K562 (cell line): ENCODE measurements around the gene QRICH1.

ENCODE experiments used
- CBFA2T3 ChIP-seq: fragments of 450-650 bp; IDR thresholded peaks from 2 replicates; pipeline ENCODE4 v1.6.1; 2017
- CEBPB ChIP-seq: fragments of 450-650 bp; IDR thresholded peaks from 2 replicates; pipeline ENCODE4 v1.6.1; 2016; ENCODE audit warnings: missing genetic modification characterization, missing compliant biosample characterization
- FOXM1 ChIP-seq, 2 experiments: fragments of 450-650 bp in 1 of 2; sonication (generic) in 1 of 2; formaldehyde crosslinking in 1 of 2; IDR thresholded peaks; 2 replicates each; pipeline versions ENCODE4 v1.6.1 to v1.9.0; 2017 to 2022; ENCODE audit warnings: low read depth in 2 of 2, mild to moderate bottlenecking in 2 of 2, missing genetic modification reagents in 1 of 2, moderate library complexity in 1 of 2
- MCM7 ChIP-seq, 2 experiments: fragments of 450-650 bp; IDR thresholded peaks; 2 replicates each; pipeline ENCODE4 v1.6.1; 2016 to 2018
- NFE2L1 ChIP-seq: fragments of 450-650 bp; IDR thresholded peaks from 2 replicates; pipeline ENCODE4 v1.6.1; 2016; ENCODE audit warnings: missing genetic modification characterization, low read depth, mild to moderate bottlenecking, missing compliant biosample characterization, moderate library complexity, borderline replicate concordance
- NRF1 ChIP-seq, 2 experiments: fragments of 450-650 bp; IDR thresholded peaks in 1 of 2; conservative IDR thresholded peaks in 1 of 2; 2 replicates each; pipeline ENCODE4 v1.6.1; 2014; ENCODE audit warnings: mild to moderate bottlenecking in 2 of 2
- PTBP1 ChIP-seq: fragments of 200-400 bp; formaldehyde crosslinking; IDR thresholded peaks from 2 replicates; pipeline ENCODE4 v1.6.1; 2017; ENCODE audit warnings: low read depth, low read length
- TAF1 ChIP-seq: IDR thresholded peaks from 2 replicates; pipeline ENCODE4 v1.6.1; 2011; ENCODE audit warnings: mild to moderate bottlenecking, low read length, moderate library complexity; ENCODE audit not compliant: insufficient read depth, control insufficient read depth, severe bottlenecking; ENCODE audit errors: extremely low read depth
- YY1 ChIP-seq, 3 experiments: IDR thresholded peaks; 2 replicates each; pipeline ENCODE4 v1.6.1; 2011; ENCODE audit warnings: low read length in 2 of 3, mild to moderate bottlenecking in 2 of 3, moderate library complexity in 2 of 3, borderline replicate concordance in 1 of 3, control low read depth in 1 of 3, low read depth in 1 of 3; ENCODE audit not compliant: insufficient read depth in 3 of 3, insufficient replicate concordance in 2 of 3, control insufficient read depth in 1 of 3, insufficient read length in 1 of 3; ENCODE audit errors: extremely low read depth in 1 of 3
- ZNF695 ChIP-seq: fragments of 450-650 bp; formaldehyde crosslinking; IDR thresholded peaks from 2 replicates; pipeline ENCODE4 v1.4.0; 2020; ENCODE audit warnings: mild to moderate bottlenecking, moderate library complexity
- TF ChIP-seq, protein P1 (sequence below), 3 experiments: IDR thresholded peaks in 2 of 3; conservative IDR thresholded peaks in 1 of 3; 2 replicates each; pipeline ENCODE4 v1.5.1; 2011 to 2012; ENCODE audit warnings: low read length in 3 of 3, mild to moderate bottlenecking in 3 of 3, control low read depth in 2 of 3, improper control_type of control experiment in 1 of 3, inconsistent platforms in 1 of 3, low read depth in 1 of 3, mixed read lengths in 1 of 3, moderate library complexity in 1 of 3; ENCODE audit not compliant: insufficient read depth in 2 of 3
- TF ChIP-seq, protein P2 (sequence below): fragments of 450-650 bp; IDR thresholded peaks from 2 replicates; pipeline ENCODE4 v1.6.1; 2016; ENCODE audit warnings: antibody characterized with exemption
- TF ChIP-seq, protein P3 (sequence below): sonication (generic); formaldehyde crosslinking; IDR thresholded peaks from 2 replicates; pipeline ENCODE4 v1.8.1; 2022; ENCODE audit warnings: missing genetic modification reagents
- TF ChIP-seq, protein P4 (sequence below): fragments of 250-450 bp; sonication (Bioruptor Pico); IDR thresholded peaks from 2 replicates; pipeline ENCODE4 v1.4.0; 2020; ENCODE audit warnings: mild to moderate bottlenecking, moderate library complexity, borderline replicate concordance

DNA sequence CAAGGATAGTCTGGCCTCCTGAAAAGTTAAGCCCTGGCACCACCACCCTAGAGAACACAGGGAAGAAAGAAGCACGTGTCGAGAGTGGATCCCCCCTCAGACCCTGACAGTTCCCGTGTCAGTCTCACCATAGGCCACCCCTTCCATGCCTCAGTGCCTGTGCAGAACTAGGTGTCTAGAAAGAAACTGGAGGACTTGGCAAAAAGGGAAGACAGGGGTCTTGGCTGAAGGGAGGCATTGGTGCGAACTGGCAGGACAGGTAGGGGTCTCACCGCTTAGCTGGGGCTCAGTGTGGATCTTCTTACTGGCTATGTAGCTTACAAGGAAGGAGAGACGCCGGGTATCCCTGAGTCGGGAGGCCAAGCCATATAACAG is 10.2 kb upstream of the QRICH1 start:
- TF ChIP-seq, protein P1, sequence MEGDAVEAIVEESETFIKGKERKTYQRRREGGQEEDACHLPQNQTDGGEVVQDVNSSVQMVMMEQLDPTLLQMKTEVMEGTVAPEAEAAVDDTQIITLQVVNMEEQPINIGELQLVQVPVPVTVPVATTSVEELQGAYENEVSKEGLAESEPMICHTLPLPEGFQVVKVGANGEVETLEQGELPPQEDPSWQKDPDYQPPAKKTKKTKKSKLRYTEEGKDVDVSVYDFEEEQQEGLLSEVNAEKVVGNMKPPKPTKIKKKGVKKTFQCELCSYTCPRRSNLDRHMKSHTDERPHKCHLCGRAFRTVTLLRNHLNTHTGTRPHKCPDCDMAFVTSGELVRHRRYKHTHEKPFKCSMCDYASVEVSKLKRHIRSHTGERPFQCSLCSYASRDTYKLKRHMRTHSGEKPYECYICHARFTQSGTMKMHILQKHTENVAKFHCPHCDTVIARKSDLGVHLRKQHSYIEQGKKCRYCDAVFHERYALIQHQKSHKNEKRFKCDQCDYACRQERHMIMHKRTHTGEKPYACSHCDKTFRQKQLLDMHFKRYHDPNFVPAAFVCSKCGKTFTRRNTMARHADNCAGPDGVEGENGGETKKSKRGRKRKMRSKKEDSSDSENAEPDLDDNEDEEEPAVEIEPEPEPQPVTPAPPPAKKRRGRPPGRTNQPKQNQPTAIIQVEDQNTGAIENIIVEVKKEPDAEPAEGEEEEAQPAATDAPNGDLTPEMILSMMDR (IDR thresholded peaks at IDR 0.05 in 2 of 3, conservative IDR thresholded peaks at IDR 0.05 in 1 of 3; ENCODE audit: insufficient read depth in 2 of 3, low read depth in 1 of 3, low read length in 3 of 3) = no peak
- TF ChIP-seq FOXM1 (IDR thresholded peaks at IDR 0.05; ENCODE audit: low read depth) = no peak
- TF ChIP-seq FOXM1 (CRISPR knock-in tag; IDR thresholded peaks at IDR 0.05; ENCODE audit: low read depth) = no peak
- TF ChIP-seq TAF1 = no peak
- TF ChIP-seq YY1 (IDR thresholded peaks at IDR 0.05; ENCODE audit: borderline replicate concordance in 1 of 3, control insufficient read depth in 1 of 3, extremely low read depth in 1 of 3, insufficient read depth in 3 of 3, insufficient read length in 1 of 3, insufficient replicate concordance in 2 of 3, low read depth in 1 of 3, low read length in 2 of 3) = no peak
- TF ChIP-seq, protein P2, sequence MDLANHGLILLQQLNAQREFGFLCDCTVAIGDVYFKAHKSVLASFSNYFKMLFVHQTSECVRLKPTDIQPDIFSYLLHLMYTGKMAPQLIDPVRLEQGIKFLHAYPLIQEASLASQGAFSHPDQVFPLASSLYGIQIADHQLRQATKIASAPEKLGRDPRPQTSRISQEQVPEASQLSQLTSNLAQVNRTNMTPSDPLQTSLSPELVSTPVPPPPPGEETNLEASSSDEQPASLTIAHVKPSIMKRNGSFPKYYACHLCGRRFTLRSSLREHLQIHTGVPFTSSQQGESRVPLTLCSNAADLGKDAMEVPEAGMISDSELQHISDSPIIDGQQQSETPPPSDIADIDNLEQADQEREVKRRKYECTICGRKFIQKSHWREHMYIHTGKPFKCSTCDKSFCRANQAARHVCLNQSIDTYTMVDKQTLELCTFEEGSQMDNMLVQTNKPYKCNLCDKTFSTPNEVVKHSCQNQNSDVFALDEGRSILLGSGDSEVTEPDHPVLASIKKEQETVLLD = no peak
- TF ChIP-seq, protein P3, sequence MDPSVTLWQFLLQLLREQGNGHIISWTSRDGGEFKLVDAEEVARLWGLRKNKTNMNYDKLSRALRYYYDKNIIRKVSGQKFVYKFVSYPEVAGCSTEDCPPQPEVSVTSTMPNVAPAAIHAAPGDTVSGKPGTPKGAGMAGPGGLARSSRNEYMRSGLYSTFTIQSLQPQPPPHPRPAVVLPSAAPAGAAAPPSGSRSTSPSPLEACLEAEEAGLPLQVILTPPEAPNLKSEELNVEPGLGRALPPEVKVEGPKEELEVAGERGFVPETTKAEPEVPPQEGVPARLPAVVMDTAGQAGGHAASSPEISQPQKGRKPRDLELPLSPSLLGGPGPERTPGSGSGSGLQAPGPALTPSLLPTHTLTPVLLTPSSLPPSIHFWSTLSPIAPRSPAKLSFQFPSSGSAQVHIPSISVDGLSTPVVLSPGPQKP (CRISPR knock-in tag) = no peak
- TF ChIP-seq CBFA2T3 = no peak
- no peak for TF ChIP-seq CEBPB (tag)
- TF ChIP-seq PTBP1 = no peak
- no peak for TF ChIP-seq NFE2L1 (tag)
- TF ChIP-seq, protein P4, sequence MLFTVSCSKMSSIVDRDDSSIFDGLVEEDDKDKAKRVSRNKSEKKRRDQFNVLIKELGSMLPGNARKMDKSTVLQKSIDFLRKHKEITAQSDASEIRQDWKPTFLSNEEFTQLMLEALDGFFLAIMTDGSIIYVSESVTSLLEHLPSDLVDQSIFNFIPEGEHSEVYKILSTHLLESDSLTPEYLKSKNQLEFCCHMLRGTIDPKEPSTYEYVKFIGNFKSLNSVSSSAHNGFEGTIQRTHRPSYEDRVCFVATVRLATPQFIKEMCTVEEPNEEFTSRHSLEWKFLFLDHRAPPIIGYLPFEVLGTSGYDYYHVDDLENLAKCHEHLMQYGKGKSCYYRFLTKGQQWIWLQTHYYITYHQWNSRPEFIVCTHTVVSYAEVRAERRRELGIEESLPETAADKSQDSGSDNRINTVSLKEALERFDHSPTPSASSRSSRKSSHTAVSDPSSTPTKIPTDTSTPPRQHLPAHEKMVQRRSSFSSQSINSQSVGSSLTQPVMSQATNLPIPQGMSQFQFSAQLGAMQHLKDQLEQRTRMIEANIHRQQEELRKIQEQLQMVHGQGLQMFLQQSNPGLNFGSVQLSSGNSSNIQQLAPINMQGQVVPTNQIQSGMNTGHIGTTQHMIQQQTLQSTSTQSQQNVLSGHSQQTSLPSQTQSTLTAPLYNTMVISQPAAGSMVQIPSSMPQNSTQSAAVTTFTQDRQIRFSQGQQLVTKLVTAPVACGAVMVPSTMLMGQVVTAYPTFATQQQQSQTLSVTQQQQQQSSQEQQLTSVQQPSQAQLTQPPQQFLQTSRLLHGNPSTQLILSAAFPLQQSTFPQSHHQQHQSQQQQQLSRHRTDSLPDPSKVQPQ (CRISPR knock-in tag) = no peak
- TF ChIP-seq MCM7 (IDR thresholded peaks at IDR 0.05) = no peak
- no peak for TF ChIP-seq NRF1 (conservative IDR thresholded peaks at IDR 0.05 in 1 of 2, IDR thresholded peaks at IDR 0.05 in 1 of 2)
- TF ChIP-seq ZNF695 (CRISPR knock-in tag) = no peak
